NCI-H226 (cell line): ENCODE results near the gene HAUS5.

ENCODE experiments used
- DNase-seq: peaks from one replicate; pipeline ENCODE4 v3.0.0-alpha.2; 2015

Gene HAUS5

DNA sequence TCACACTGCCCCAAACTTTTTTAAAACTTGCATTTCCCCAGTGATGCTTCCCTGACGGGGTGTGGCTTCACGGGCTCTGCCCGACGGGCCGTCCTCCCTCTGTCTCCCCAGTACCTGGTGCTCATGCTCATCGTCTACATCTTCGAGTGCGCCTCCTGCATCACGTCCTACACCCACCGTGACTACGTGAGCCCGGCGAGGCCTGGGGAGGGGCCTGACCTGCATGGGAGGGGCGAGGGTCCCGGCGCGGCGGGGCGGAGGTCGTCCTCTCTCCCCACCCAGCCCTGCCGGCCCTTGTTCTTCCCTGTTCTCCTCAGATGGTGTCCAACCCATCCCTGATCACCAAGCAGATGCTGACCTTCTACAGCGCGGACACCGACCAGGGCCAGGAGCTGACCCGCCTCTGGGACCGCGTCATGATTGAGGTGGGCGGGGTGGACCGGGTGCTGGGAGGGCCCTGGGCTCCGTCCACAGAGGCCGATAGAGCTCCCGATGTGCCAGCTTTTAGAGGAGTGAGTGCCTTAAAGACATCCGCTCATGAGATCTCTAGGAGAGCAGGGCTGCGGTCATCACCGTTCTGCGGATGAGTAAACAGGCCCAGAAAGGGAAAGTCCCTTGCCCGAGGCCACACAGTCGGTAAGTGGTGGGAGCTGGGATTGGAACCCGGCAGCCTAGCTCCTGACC, 60.7 kb downstream of the HAUS5 start:
- peak; percentile 88 for DNase-seq
